Transverse colon (tissue), 3 donors: Measurements from ENCODE around the gene ANKS1B.

Experiments used
- CTCF ChIP-seq, 5 experiments: fragments of 200-600 bp in 3 of 5; fragments of 450-650 bp in 2 of 5; sonication (generic) in 3 of 5; IDR thresholded peaks; 1 replicate in 2 of 5; 2 replicates in 3 of 5; pipeline ENCODE4 v1.5.1; 2016 to 2017; ENCODE audit warnings: antibody characterized with exemption in 5 of 5, inconsistent platforms in 3 of 5, mild to moderate bottlenecking in 2 of 5, moderate library complexity in 1 of 5
- POLR2A ChIP-seq: fragments of 450-650 bp; IDR thresholded peaks from one replicate; pipeline ENCODE4 v1.6.1; 2016; ENCODE audit warnings: antibody characterized with exemption, mild to moderate bottlenecking, moderate library complexity

- TF ChIP-seq CTCF (IDR thresholded peaks at IDR 0.05) (no peak), POLR2A (no peak)
Observed at GRCh38 chr12:99598785-99599184, 386.0 kb downstream of the ANKS1B start.
